Activated CD8-positive, alpha-beta memory T cell treated with anti-CD3 and anti-CD28 coated beads, Interleukin-2, amount 10 ng/mL, durations not matched to agents 7 days and 5 days (primary cell): Measurements from ENCODE around the gene NTF3. TPM values are rescaled to one million over a fixed set of nuclear protein-coding genes. Genes with fewer than 3 reads are reported as not detected.
"Not testable (repeated sequence)": the region's sequence is repeated elsewhere in the genome, so short reads cannot be mapped to it uniquely, and the experiment has no call there.

ENCODE experiments used
- ATAC-seq: fragments of 150-1000 bp; cut with Tn5 transposase; one replicate; pipeline ENCODE4 v1.10.0; 2021; ENCODE audit warnings: moderate library complexity
- CTCF ChIA-PET: fragments of 350-600 bp; sonication (Branson Sonifier 250); formaldehyde crosslinking; loops from one replicate; lab custom pipeline; 2021; ENCODE audit warnings: antibody characterized with exemption; lab: Charles Lee
- DNase-seq: peaks from one replicate; pipeline ENCODE4 v3.0.0-alpha.2; 2020
- H3K27ac Mint-ChIP-seq: one replicate; pipeline ENCODE4 v1.8.0; 2021; ENCODE audit warnings: mild to moderate bottlenecking, mixed read lengths
- H3K27me3 Mint-ChIP-seq: one replicate; pipeline ENCODE4 v1.8.0; 2021; ENCODE audit warnings: mixed read lengths
- H3K36me3 Mint-ChIP-seq: one replicate; pipeline ENCODE4 v1.8.0; 2021; ENCODE audit warnings: mild to moderate bottlenecking, mixed read lengths
- H3K4me1 Mint-ChIP-seq: one replicate; pipeline ENCODE4 v1.8.0; 2021; ENCODE audit warnings: mixed read lengths
- H3K4me3 Mint-ChIP-seq: one replicate; pipeline ENCODE4 v1.8.0; 2021; ENCODE audit warnings: mild to moderate bottlenecking, moderate library complexity, mixed read lengths
- H3K9me3 Mint-ChIP-seq: one replicate; pipeline ENCODE4 v1.8.0; 2022; ENCODE audit warnings: low read depth, mixed read lengths
- total RNA-seq, 2 experiments: library from RNA; stranded (reverse); gene quantifications; one replicate each; pipeline ENCODE4 v1.2.3, GENCODE V29; 2021

The NTF3 gene
- total RNA-seq, 2 experiments from 2014 or later = not detected

DNA sequence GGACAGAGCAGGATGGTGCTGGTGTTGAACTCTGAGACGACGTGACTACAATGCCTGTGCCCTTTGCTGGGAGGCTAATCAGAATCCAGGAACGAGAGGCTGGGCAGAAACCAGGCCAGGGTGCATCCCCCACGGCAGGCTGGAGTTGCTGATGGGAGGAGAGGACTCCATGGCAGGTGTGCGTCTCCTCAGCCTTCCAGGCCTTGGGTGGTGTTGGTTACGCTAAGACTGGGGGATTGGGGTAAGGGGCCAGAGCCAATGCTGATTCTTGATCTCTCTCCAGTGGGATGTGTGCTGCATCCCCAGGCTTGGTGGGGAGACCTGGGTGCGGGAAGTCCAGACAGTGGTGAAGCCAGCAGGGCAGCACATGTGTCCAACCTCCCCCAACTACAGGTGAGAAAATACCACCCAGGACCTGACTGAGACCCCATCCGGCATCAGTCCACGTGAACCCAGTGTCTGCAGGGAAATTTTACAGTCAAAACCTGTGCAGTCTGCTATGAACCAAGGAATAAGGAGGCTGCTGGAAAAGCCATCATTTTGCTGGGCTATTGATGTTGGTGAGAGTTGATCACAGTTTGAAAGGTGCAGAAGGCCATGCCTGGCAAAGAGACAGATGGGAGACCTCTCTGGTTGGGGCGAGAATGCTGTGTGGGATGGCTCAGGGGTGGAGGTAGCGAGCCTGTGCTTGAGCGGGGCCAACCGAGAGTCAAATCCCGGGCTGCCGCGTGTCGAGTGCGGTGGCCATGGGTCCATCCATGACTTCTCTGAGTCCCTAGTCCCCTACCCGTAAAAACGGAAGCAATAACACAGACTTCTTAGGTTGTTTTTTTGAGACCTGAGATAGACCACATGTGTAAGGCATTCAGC is 89.8 kb downstream of the NTF3 start:
- H3K9me3 Mint-ChIP-seq = no peaks in the 10 kb centered on the region
- H3K36me3 Mint-ChIP-seq = no peaks in the 10 kb centered on the region
- CTCF ChIA-PET = no interaction called here
- no peak overlapping the region for H3K4me3 Mint-ChIP-seq
- DNase-seq (no peak), ATAC-seq (no peak)
- no peaks in the 10 kb centered on the region for H3K4me1 Mint-ChIP-seq
- no peaks in the 10 kb centered on the region for H3K27me3 Mint-ChIP-seq
- no peak overlapping the region for H3K27ac Mint-ChIP-seq

DNA sequence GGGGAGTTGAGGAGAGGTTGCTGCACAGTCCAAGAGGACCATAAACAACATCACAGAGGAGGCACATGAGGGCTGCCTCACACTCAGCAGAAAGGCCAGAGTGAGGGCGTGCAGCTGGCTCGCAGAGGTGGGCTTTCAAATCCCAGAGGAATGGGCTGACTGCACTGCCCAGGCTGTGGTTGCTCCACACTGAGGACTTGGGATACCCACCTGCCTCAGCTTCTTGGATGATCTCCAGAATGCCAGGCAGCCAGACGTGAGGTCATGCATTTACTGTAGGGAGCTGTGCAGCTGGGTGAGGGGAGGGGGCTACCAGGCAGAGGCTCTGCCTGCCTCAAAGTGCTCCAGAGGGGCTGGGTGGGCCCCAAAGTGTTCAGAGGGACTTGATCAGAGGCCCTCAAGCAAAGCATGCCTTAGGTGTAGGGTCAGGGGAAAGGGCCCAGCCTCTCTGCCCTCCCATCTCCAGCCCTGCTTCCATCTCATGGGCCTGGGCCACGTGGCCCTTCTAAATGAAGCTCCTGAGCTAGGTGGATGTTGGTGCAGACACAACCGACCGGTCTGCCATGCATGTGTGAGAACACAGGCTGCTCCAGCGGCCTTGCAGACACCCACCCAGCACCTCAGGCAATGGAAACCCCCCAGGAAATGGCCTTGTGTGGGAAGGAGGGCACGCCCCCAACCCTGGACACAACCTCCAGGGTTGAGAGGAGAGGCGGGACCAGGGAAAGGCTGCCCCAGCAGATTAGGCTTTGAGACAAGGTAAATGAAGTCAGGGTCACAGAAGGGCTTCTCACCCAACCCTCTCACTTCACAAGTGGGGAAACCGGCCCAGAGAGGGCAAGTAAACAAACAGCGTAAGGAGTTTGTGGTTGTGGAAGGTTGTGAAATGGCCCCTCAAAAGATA is 90.8 kb downstream of the NTF3 start:
- H3K36me3 Mint-ChIP-seq = no peaks in the 10 kb centered on the region
- H3K4me1 Mint-ChIP-seq = no peaks in the 10 kb centered on the region
- DNase-seq (no peak), ATAC-seq (no peak)
- CTCF ChIA-PET = no interaction called here
- H3K27me3 Mint-ChIP-seq = no peaks in the 10 kb centered on the region
- no peak overlapping the region for H3K4me3 Mint-ChIP-seq
- no peaks in the 10 kb centered on the region for H3K9me3 Mint-ChIP-seq
- H3K27ac Mint-ChIP-seq = no peak overlapping the region

DNA sequence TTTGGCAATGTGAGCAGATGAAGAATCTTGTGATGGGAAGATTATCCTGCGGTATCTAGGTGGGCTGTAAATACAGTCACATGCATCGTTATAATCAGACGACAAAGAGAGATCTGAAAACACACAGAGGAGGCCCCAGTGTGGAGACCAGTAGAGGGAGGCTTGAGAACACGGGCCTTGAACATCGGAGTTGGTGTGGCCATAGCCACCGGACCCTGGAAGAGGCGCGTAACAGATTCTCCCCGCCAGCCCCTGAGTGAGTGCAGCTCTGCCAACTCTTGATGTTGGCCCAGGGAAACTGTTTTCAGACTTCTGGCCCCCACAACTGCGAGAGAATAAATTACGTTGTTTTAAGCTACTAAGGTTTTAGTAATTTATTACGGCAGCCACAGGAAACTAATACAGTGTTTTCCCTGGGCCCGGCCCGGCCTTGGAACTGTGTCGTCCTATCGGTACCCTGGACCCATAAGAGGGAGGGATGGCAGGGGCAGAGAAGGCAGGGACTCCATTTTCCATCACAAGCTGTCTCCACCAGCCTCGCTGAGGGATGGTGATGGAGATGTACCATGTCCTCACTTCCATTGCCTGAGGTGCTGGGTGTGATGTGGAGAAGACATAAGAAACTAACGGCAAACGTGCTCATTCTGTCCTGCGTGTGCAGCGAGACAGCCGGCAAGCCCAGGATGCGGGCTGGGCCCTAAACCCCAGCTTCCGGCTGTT is 91.6 kb downstream of the NTF3 start:
- DNase-seq (no peak), ATAC-seq (no peak)
- H3K36me3 Mint-ChIP-seq = no peaks in the 10 kb centered on the region
- H3K4me1 Mint-ChIP-seq = no peaks in the 10 kb centered on the region
- CTCF ChIA-PET = interaction anchor here (1.1 kb wide), 1 partner anchor 26 kb away, joined by 3 read pairs; no protein-coding TSS in a partner anchor
- H3K9me3 Mint-ChIP-seq = no peaks in the 10 kb centered on the region
- no peak overlapping the region for H3K27ac Mint-ChIP-seq
- H3K4me3 Mint-ChIP-seq = no peak overlapping the region
- H3K27me3 Mint-ChIP-seq = no peaks in the 10 kb centered on the region

DNA sequence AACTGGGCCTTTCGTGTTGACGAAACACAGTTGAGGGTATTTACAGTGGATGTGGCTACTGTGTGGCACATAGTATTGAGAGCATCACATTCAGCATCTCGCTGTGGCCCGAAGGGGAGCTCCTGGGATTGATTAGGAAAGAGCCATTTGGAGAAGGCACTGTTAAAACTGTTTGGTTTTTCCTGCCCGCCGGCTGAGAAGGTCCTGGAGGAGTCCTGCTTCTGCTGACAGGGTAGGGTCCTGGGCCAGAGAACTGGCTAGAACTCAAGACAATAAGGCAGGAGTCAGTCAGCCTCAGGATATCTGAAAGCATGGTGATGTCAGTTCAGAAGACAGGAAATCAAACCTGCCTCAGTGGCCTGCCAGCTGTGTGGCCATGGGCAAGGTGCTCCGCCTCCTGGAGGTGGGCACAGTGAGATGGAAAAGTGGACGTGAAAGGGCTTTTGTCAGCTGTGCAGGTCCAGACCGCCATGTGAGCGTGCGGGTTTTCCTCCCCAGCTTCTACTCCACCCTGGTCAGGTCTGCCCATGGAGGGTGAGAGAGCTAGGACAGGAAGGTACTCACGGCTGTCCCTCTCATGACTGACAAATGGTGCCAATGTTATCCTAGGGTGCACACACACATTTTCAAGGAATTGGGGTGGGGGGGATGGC is 92.3 kb downstream of the NTF3 start:
- no peaks in the 10 kb centered on the region for H3K27me3 Mint-ChIP-seq
- DNase-seq (no peak), ATAC-seq (no peak)
- no peaks in the 10 kb centered on the region for H3K4me1 Mint-ChIP-seq
- H3K36me3 Mint-ChIP-seq = no peaks in the 10 kb centered on the region
- no peaks in the 10 kb centered on the region for H3K9me3 Mint-ChIP-seq
- no peak overlapping the region for H3K27ac Mint-ChIP-seq
- no peak overlapping the region for H3K4me3 Mint-ChIP-seq
- CTCF ChIA-PET = interaction anchor here (1.1 kb wide), 1 partner anchor 27 kb away, joined by 3 read pairs; no protein-coding TSS in a partner anchor

DNA sequence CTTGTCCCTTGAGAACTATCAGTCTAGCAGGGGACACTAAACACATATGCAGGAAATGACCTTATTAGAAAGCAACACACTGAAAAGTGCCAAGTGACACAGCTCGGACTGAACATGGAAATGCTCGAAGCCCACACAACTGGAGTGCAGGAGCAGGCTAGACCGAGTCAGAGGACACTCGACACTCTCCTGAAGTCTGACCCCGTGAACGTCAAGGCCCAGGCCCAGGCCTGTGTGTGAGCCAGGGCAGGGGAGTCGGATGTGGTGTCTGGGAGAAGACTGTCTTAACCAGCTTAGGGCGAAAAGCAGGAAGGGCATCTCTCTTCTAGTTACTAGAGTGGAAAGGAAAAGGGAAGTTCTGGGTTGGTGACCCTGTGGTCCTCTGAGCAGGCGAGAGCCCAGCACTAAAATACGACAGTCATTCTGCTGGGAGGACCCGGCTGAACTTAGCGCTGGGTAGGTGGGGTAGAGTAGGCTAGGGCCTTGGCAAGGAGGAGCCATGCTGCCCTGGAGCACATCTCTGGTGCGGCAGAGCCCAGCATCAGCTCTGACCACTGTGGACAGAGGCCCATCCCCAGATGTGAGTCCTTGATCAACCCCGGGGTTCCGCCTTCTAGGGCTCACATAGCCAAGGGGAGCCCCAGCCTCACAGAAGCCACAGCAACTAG is 93.0 kb downstream of the NTF3 start:
- no peak overlapping the region for H3K27ac Mint-ChIP-seq
- H3K36me3 Mint-ChIP-seq = no peaks in the 10 kb centered on the region
- no peak overlapping the region for H3K4me3 Mint-ChIP-seq
- CTCF ChIA-PET = no interaction called here
- H3K9me3 Mint-ChIP-seq = no peaks in the 10 kb centered on the region
- no peaks in the 10 kb centered on the region for H3K27me3 Mint-ChIP-seq
- DNase-seq (no peak), ATAC-seq (no peak)
- H3K4me1 Mint-ChIP-seq = no peaks in the 10 kb centered on the region

DNA sequence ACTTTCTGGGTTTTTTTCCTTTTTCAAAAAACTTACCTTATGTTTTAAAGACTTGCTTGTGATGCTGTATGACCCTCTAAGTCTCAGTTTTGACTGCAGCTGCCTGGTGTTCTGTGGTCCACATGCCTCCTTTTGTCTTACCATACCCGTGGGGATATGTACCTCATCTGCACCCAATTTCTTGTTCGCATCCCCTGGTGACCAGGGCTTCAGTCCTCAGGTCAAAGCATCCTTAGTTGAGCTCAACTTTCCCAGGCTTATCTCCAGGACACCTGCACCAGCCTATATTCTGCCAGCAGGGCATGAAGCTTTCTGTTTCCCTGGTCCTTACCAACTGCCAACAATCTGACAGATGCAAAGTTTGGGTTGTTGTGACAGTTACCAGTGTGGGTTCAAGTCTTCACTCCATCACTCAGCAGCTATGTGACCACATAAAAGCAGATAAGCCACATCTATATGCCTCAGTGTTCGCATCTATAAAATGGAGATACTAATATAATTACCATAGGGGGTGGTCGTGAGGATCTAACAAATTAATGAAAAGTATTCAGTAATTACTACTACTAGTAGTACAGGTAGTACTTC is 94.0 kb downstream of the NTF3 start:
- H3K4me3 Mint-ChIP-seq = no peak overlapping the region
- CTCF ChIA-PET = no interaction called here
- no peaks in the 10 kb centered on the region for H3K27me3 Mint-ChIP-seq
- no peaks in the 10 kb centered on the region for H3K9me3 Mint-ChIP-seq
- no peaks in the 10 kb centered on the region for H3K4me1 Mint-ChIP-seq
- no peak overlapping the region for H3K27ac Mint-ChIP-seq
- DNase-seq = no peak
- ATAC-seq = no peak
- H3K36me3 Mint-ChIP-seq = no peaks in the 10 kb centered on the region

DNA sequence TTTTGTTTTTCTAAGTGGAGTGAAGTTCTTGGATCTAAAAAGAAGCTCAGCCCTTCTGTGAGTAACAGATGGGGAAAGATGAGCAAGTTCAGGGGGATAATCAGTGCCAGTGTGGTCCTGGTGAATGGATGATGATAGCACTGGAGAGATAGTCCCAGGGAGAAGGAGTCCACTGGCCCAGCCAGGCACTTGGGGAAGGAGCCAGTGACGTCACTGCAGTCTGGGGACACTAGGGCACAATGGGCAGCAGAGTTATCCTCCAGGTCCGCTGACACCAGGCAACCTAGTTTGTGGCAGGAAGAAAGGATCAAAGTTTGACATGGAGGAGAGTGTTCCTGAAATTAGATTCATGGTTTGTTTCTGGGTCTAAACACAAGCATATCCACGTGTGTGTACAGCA is 101.5 kb downstream of the NTF3 start:
- no peaks in the 10 kb centered on the region for H3K4me1 Mint-ChIP-seq
- DNase-seq = no peak
- no peaks in the 10 kb centered on the region for H3K36me3 Mint-ChIP-seq
- ATAC-seq = no peak
- H3K27me3 Mint-ChIP-seq = peaks cover 2% of the 10 kb centered on the region
- H3K9me3 Mint-ChIP-seq = no peaks in the 10 kb centered on the region
- no peak overlapping the region for H3K4me3 Mint-ChIP-seq
- no peak overlapping the region for H3K27ac Mint-ChIP-seq
- CTCF ChIA-PET = no interaction called here

DNA sequence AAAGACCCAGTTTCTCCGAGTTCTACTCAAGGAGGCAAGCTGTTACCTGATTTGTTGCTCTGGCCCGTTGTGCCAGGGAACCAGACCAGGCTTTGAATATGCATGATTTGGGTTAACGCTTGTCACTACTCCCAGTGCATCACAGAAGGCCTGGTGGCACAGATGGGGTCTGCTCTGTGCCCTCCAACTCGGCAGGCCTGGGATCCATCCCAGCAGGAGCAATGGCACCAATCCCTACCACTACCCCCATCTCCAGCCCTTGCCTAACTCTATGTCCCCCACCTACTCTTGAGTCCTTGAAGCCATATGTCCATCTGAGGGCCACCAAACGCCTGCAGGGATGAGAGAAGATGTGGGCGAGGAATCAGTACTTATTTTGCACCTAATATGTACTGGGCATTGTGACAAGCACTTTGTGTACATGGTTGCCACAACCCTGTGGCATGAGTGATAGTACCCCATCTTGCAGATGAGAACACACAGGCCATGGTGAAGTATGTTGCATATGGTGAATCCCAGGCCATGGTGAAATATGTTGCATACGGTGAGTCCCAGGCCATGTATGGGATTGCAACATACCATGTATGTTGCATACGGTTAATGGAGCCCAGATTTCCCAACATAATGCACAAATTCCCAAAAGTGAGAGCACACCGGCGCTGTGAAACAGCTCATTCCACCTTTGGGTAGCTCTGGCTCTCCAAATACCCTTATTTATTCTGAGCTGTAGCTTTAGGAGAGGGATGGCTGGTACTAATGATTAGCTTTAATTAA is 102.7 kb downstream of the NTF3 start:
- CTCF ChIA-PET = no interaction called here
- DNase-seq (no peak), ATAC-seq (no peak)
- Mint-ChIP-seq H3K4me3 (no peak overlapping the region), H3K4me1 (no peaks in the 10 kb centered on the region), H3K27ac (no peak overlapping the region), H3K36me3 (no peaks in the 10 kb centered on the region), H3K27me3 (peaks cover 2% of the 10 kb centered on the region), H3K9me3 (no peaks in the 10 kb centered on the region)

DNA sequence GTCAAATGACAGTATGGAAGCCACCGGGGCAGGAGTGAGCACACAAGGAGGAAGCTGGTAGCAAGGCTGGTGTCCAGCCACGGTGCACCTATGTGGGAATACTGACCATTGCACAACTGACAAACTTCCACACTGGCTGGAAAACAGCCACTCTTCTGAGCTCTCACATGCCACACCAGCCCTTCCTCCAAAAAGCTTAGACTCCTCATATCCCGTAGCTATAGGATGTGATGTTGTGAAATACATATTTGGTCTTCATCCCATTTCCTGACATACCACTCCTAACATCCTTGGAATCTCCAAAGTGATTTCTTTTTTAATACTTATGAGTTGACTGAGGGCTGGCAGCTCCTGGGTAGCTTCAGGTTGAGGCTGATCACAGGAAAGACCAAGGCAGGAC is 103.6 kb downstream of the NTF3 start:
- CTCF ChIA-PET = no interaction called here
- ATAC-seq (no peak), DNase-seq (no peak)
- H3K4me3 Mint-ChIP-seq = no peak overlapping the region
- H3K36me3 Mint-ChIP-seq = no peaks in the 10 kb centered on the region
- no peaks in the 10 kb centered on the region for H3K4me1 Mint-ChIP-seq
- no peak overlapping the region for H3K27ac Mint-ChIP-seq
- no peaks in the 10 kb centered on the region for H3K9me3 Mint-ChIP-seq
- H3K27me3 Mint-ChIP-seq = peaks cover 2% of the 10 kb centered on the region

DNA sequence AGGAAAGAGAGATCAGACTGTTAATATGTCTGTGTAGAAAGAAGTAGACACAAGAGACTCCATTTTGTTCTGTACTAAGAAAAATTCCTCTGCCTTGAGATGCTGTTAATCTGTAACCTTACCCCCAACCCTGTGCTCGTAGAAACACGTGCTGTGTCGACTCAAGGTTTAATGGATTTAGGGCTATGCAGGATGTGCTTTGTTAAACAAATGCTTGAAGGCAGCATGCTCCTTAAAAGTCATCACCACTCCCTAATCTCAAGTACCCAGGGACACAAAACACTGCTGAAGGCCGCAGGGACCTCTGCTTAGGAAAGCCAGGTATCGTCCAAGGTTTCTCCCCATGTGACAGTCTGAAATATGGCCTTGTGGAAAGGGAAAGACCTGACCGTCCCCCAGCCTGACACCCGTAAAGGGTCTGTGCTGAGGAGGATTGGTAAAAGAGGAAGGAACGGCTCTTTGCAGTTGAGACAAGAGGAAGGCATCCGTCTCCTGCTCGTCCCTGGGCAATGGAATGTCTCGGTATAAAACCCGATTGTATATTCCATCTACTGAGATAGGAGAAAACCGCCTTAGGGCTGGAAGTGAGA is 105.2 kb downstream of the NTF3 start:
- DNase-seq, H3K27ac Mint-ChIP-seq, ATAC-seq, H3K27me3 Mint-ChIP-seq, H3K9me3 Mint-ChIP-seq, CTCF ChIA-PET, H3K36me3 Mint-ChIP-seq, H3K4me1 Mint-ChIP-seq, H3K4me3 Mint-ChIP-seq: not testable (repeated sequence)

DNA sequence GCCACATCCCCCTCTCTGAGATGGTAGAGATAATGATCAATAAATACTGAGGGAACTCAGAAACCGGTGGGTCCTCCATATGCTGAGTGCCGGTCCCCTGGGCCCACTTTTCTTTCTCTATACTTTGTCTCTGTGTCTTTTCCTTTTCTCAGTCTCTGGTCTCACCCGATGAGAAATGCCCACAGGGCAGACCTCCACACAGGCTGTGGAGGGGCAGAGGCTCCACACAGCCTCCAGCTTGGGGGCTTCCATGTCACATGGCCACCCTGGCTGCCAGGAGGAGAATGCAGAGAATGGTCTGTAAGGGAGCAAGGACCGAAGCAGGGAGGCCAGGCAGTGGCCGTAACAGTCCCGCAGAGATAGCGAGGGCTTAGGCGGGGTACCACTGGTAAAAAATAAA is 105.9 kb downstream of the NTF3 start:
- H3K27me3 Mint-ChIP-seq = peaks cover 2% of the 10 kb centered on the region
- no peak overlapping the region for H3K4me3 Mint-ChIP-seq
- no peak for ATAC-seq
- H3K9me3 Mint-ChIP-seq = peaks cover 2% of the 10 kb centered on the region
- no peaks in the 10 kb centered on the region for H3K36me3 Mint-ChIP-seq
- CTCF ChIA-PET = no interaction called here
- no peak overlapping the region for H3K27ac Mint-ChIP-seq
- DNase-seq = no peak
- H3K4me1 Mint-ChIP-seq = no peaks in the 10 kb centered on the region
